PFSK-1 (cell line): ENCODE results near the gene CHD6.

Experiments used
- POLR2AphosphoS5 ChIP-seq: IDR thresholded peaks from 2 replicates; pipeline ENCODE4 v1.6.1; 2012; ENCODE audit warnings: low read depth, mild to moderate bottlenecking, control low read depth, low read length, moderate library complexity
- SIN3A ChIP-seq: IDR thresholded peaks from 2 replicates; pipeline ENCODE4 v1.6.1; 2012; ENCODE audit warnings: mild to moderate bottlenecking, low read length, moderate library complexity, borderline replicate concordance; ENCODE audit not compliant: insufficient read depth
- TAF1 ChIP-seq: IDR thresholded peaks from 2 replicates; pipeline ENCODE4 v1.6.1; 2012; ENCODE audit warnings: low read length, control low read depth, borderline replicate concordance; ENCODE audit not compliant: insufficient read depth
- TF ChIP-seq, protein P1 (sequence below), 2 experiments: IDR thresholded peaks; 2 replicates each; pipeline versions ENCODE4 v1.6.1 to v1.8.0; 2011 to 2012; ENCODE audit warnings: low read depth in 2 of 2, low read length in 2 of 2, control low read depth in 1 of 2, inconsistent platforms in 1 of 2, mild to moderate bottlenecking in 1 of 2, moderate library complexity in 1 of 2; ENCODE audit not compliant: insufficient read depth in 1 of 2

DNA sequence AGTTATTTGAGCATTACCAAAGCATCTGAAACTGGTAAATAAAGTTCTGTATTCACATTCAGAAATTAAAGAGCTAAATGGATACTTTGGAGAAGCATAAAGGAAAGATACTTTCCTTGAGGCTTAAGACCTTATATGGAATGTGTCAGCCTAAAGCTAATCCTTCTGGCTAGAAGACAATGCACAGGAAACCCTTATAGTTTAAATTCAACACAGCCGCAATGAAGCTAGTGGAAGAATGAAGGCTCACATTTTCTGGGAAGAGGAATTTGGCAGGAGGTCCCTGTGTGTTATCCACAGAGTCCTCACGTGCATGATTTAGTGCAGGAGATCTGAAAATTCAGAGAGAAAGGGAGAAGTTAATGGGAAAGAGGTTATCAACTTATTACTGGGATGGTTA lies 21.5 kb upstream of the CHD6 start:
- TF ChIP-seq POLR2AphosphoS5 = no peak
- TF ChIP-seq SIN3A = no peak
- no peak for TF ChIP-seq TAF1
- TF ChIP-seq, protein P1, sequence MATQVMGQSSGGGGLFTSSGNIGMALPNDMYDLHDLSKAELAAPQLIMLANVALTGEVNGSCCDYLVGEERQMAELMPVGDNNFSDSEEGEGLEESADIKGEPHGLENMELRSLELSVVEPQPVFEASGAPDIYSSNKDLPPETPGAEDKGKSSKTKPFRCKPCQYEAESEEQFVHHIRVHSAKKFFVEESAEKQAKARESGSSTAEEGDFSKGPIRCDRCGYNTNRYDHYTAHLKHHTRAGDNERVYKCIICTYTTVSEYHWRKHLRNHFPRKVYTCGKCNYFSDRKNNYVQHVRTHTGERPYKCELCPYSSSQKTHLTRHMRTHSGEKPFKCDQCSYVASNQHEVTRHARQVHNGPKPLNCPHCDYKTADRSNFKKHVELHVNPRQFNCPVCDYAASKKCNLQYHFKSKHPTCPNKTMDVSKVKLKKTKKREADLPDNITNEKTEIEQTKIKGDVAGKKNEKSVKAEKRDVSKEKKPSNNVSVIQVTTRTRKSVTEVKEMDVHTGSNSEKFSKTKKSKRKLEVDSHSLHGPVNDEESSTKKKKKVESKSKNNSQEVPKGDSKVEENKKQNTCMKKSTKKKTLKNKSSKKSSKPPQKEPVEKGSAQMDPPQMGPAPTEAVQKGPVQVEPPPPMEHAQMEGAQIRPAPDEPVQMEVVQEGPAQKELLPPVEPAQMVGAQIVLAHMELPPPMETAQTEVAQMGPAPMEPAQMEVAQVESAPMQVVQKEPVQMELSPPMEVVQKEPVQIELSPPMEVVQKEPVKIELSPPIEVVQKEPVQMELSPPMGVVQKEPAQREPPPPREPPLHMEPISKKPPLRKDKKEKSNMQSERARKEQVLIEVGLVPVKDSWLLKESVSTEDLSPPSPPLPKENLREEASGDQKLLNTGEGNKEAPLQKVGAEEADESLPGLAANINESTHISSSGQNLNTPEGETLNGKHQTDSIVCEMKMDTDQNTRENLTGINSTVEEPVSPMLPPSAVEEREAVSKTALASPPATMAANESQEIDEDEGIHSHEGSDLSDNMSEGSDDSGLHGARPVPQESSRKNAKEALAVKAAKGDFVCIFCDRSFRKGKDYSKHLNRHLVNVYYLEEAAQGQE (IDR thresholded peaks at IDR 0.05; ENCODE audit: insufficient read depth in 1 of 2, low read depth in 2 of 2, low read length in 2 of 2) = no peak
